Testis (tissue), 3 donors: Measurements from ENCODE around the gene VPS37C. TPM values are rescaled to one million over a fixed set of nuclear protein-coding genes. Genes with fewer than 3 reads are reported as not detected.

Source experiments
- DNase-seq: peaks from one replicate; pipeline ENCODE4 v3.0.0-alpha.2; 2019
- H3K27ac ChIP-seq, 2 donors: fragments of 200-600 bp; sonication (generic); one replicate each; pipeline ENCODE4 v1.5.1; 2019
- H3K27me3 ChIP-seq: fragments of 200-600 bp; sonication (generic); one replicate; pipeline ENCODE4 v1.5.1; 2019
- H3K36me3 ChIP-seq: fragments of 200-600 bp; sonication (generic); one replicate; pipeline ENCODE4 v1.5.1; 2017; ENCODE audit warnings: low read depth; ENCODE audit errors: missing control alignments
- H3K4me1 ChIP-seq: fragments of 200-600 bp; sonication (generic); one replicate; pipeline ENCODE4 v1.5.1; 2019
- H3K4me3 ChIP-seq, 2 donors: fragments of 200-600 bp; sonication (generic); one replicate each; pipeline ENCODE4 v1.5.1; 2017 to 2019
- H3K9me3 ChIP-seq: fragments of 200-600 bp; sonication (generic); one replicate; pipeline ENCODE4 v1.5.1; 2017
- CTCF ChIP-seq, 3 experiments: fragments of 450-650 bp in 2 of 3; fragments of 200-600 bp in 1 of 3; sonication (generic) in 1 of 3; IDR thresholded peaks; one replicate each; pipeline ENCODE4 v1.5.1; 2016 to 2019; ENCODE audit warnings: antibody characterized with exemption in 3 of 3, mild to moderate bottlenecking in 2 of 3, moderate library complexity in 1 of 3
- POLR2A ChIP-seq: fragments of 450-650 bp; IDR thresholded peaks from one replicate; pipeline ENCODE4 v1.6.1; 2017; ENCODE audit warnings: antibody characterized with exemption, mild to moderate bottlenecking, moderate library complexity
- WGBS, 2 donors: methylation state at CpG; one replicate each; pipeline ENCODE4 v1.1.5; 2018; 5-methylcytosine and 5-hydroxymethylcytosine counted together
- intact Hi-C: fragments of 100-400 bp; cut with DNase I; formaldehyde crosslinking; loops from one replicate; pipeline ENCODE4 v1.15.1; 2023; ENCODE audit warnings: low total_unique reads
- polyA plus RNA-seq: library from polyadenylated mRNA; stranded (reverse); fragments of 350-450 nt; fragmentation: Illumina TruSeq; extraction: RNeasy Lipid Tissue Mini Kit (QIAGEN cat#74804); gene quantifications from one replicate; pipeline ENCODE4 v1.2.3, GENCODE V29; 2014; ENCODE audit warnings: low read depth, low replicate concordance; ENCODE audit not compliant: insufficient read depth
- total RNA-seq, 2 donors: library from RNA; depleted of rRNA; stranded (reverse); fragments of >200 nt; gene quantifications; one replicate each; pipeline ENCODE4 v1.2.3, GENCODE V29; 2016

The VPS37C gene
- total and polyA plus RNA-seq, 3 donors from 2014 or later = 29.1 to 36.9 (median 31.0) TPM

- intact Hi-C loops = no loop called here
- TF ChIP-seq POLR2A = no peak
- no peaks in the 10 kb centered on the region for H3K36me3 ChIP-seq
- H3K27ac ChIP-seq = no peak overlapping the region
- WGBS, 2 donors = 71% methylated on average over 6 of the region's 6 CpGs
- H3K27me3 ChIP-seq = no peaks in the 10 kb centered on the region
- H3K4me1 ChIP-seq = peaks cover 13% of the 10 kb centered on the region
- no peak for DNase-seq
- H3K4me3 ChIP-seq = no peak overlapping the region
- no peaks in the 10 kb centered on the region for H3K9me3 ChIP-seq
Observed at GRCh38 chr11:61139387-61139786, 21.8 kb downstream of the VPS37C start.

GRCh38 chr11:61138935-61139334, 22.3 kb downstream of the VPS37C start:
- Histone ChIP-seq H3K9me3 (no peaks in the 10 kb centered on the region), H3K4me3 (no peak overlapping the region), H3K4me1 (peaks cover 13% of the 10 kb centered on the region), H3K27ac (no peak overlapping the region), H3K36me3 (no peaks in the 10 kb centered on the region), H3K27me3 (no peaks in the 10 kb centered on the region)
- TF ChIP-seq CTCF (IDR thresholded peaks at IDR 0.05) = no peak
- intact Hi-C loops = no loop called here
- no peak for DNase-seq
- 39 to 62% methylated on average over 5 to 7 of the region's 7 CpGs for WGBS, 2 donors

GRCh38 chr11:61134801-61135257, 26.4 kb downstream of the VPS37C start:
- Histone ChIP-seq H3K27ac (no peak overlapping the region), H3K4me1 (peaks cover 14% of the 10 kb centered on the region), H3K27me3 (no peaks in the 10 kb centered on the region), H3K9me3 (no peaks in the 10 kb centered on the region), H3K4me3 (no peak overlapping the region), H3K36me3 (no peaks in the 10 kb centered on the region)
- no peak for DNase-seq
- WGBS, 2 donors = 93 to 95% methylated on average over 8 to 10 of the region's 12 CpGs
- intact Hi-C loops = no loop called here
- TF ChIP-seq CTCF (IDR thresholded peaks at IDR 0.05) (no peak), POLR2A (no peak)

GRCh38 chr11:61133956-61134662, 27.1 kb downstream of the VPS37C start:
- intact Hi-C loops = no loop called here
- no peaks in the 10 kb centered on the region for H3K9me3 ChIP-seq
- H3K36me3 ChIP-seq = no peaks in the 10 kb centered on the region
- H3K4me1 ChIP-seq = peaks cover 15% of the 10 kb centered on the region
- H3K27ac ChIP-seq = no peak overlapping the region
- H3K4me3 ChIP-seq = no peak overlapping the region
- WGBS, 2 donors = 90 to 96% methylated on average over 13 to 18 of the region's 18 CpGs
- no peak for TF ChIP-seq CTCF (IDR thresholded peaks at IDR 0.05)
- TF ChIP-seq POLR2A = no peak
- no peaks in the 10 kb centered on the region for H3K27me3 ChIP-seq
- no peak for DNase-seq

GRCh38 chr11:61133145-61133544, 28.1 kb downstream of the VPS37C start:
- Histone ChIP-seq H3K36me3 (no peaks in the 10 kb centered on the region), H3K4me3 (no peak overlapping the region), H3K27me3 (no peaks in the 10 kb centered on the region), H3K27ac (no peak overlapping the region), H3K4me1 (peaks cover 12% of the 10 kb centered on the region), H3K9me3 (no peaks in the 10 kb centered on the region)
- intact Hi-C loops = no loop called here
- no peak for TF ChIP-seq POLR2A
- TF ChIP-seq CTCF (IDR thresholded peaks at IDR 0.05) = no peak
- DNase-seq = no peak
- 69 to 94% methylated on average over 3 to 7 of the region's 7 CpGs for whole genome bisulfite sequencing, 2 donors
